Hepatocyte (in vitro differentiated cells): Measurements from ENCODE around the gene LOXHD1. TPM values are rescaled to one million over a fixed set of nuclear protein-coding genes. Genes with fewer than 3 reads are reported as not detected.
A peak's percentile ranks its signal among the peaks of the same experiment; 100 is the strongest.

Source experiments
- DNase-seq: peaks from one replicate; pipeline ENCODE4 v3.0.0-alpha.2; 2016; ENCODE audit warnings: low spot score
- H2AFZ ChIP-seq: fragments of 200-600 bp; sonication (generic); 2 replicates; pipeline ENCODE4 v1.6.0; 2016; ENCODE audit warnings: antibody characterized with exemption, mild to moderate bottlenecking
- H3K27ac ChIP-seq: fragments of 200-600 bp; sonication (generic); 2 replicates; pipeline ENCODE4 v1.5.1; 2016; ENCODE audit warnings: mild to moderate bottlenecking
- H3K27me3 ChIP-seq: fragments of 200-600 bp; sonication (generic); 2 replicates; pipeline ENCODE4 v1.6.1; 2016
- H3K36me3 ChIP-seq: fragments of 200-600 bp; sonication (generic); replicated peaks from 2 replicates; pipeline ENCODE4 v1.5.1; 2016; ENCODE audit warnings: low read depth; ENCODE audit not compliant: insufficient read depth
- H3K4me1 ChIP-seq: fragments of 200-600 bp; sonication (generic); 2 replicates; pipeline ENCODE4 v1.5.1; 2016; ENCODE audit warnings: mild to moderate bottlenecking, moderate library complexity; ENCODE audit not compliant: insufficient read depth
- H3K4me2 ChIP-seq: fragments of 200-600 bp; sonication (generic); 2 replicates; pipeline ENCODE4 v1.6.0; 2016
- H3K4me3 ChIP-seq: fragments of 200-600 bp; sonication (generic); 2 replicates; pipeline ENCODE4 v1.5.1; 2016; ENCODE audit warnings: mild to moderate bottlenecking
- H3K79me2 ChIP-seq: fragments of 200-600 bp; sonication (generic); 2 replicates; pipeline ENCODE4 v1.6.0; 2017; ENCODE audit warnings: mild to moderate bottlenecking
- H3K9me2 ChIP-seq: fragments of 200-600 bp; sonication (generic); replicated peaks from 2 replicates; pipeline ENCODE4 v1.6.0; 2017; ENCODE audit warnings: mild to moderate bottlenecking; ENCODE audit not compliant: insufficient read depth
- H3K9me3 ChIP-seq: fragments of 200-600 bp; sonication (generic); 2 replicates; pipeline ENCODE4 v1.5.1; 2016; ENCODE audit warnings: low read depth, mild to moderate bottlenecking
- H4K20me1 ChIP-seq: fragments of 200-600 bp; sonication (generic); 2 replicates; pipeline ENCODE4 v1.6.0; 2016; ENCODE audit warnings: mild to moderate bottlenecking; ENCODE audit not compliant: insufficient read depth, poor library complexity, severe bottlenecking
- EZH2 ChIP-seq: fragments of 200-600 bp; sonication (generic); IDR thresholded peaks from 2 replicates; pipeline ENCODE4 v1.6.1; 2016; ENCODE audit warnings: antibody characterized with exemption, mild to moderate bottlenecking, borderline replicate concordance
- EZH2phosphoT487 ChIP-seq: fragments of 200-600 bp; sonication (generic); IDR thresholded peaks from one replicate; pipeline ENCODE4 v1.6.1; 2018; ENCODE audit warnings: antibody characterized with exemption, mild to moderate bottlenecking, low read depth, moderate library complexity; ENCODE audit not compliant: unreplicated experiment, severe bottlenecking
- WGBS: methylation state at CpG from one replicate; pipeline ENCODE4 v1.1.6; 2016; ENCODE audit warnings: low lambda C conversion rate; ENCODE audit errors: missing lambda C conversion rate; 5-methylcytosine and 5-hydroxymethylcytosine counted together
- polyA plus RNA-seq: library from polyadenylated mRNA; unstranded; fragments of >200 nt; fragmentation: Nextera tagmentation; extraction: Ambion mirVana; gene quantifications from 2 replicates; pipeline ENCODE4 v1.2.1, GENCODE V29; 2016
- total RNA-seq: library from RNA; depleted of rRNA; stranded (reverse); fragments of >200 nt; gene quantifications from 2 replicates; pipeline ENCODE4 v1.2.3, GENCODE V29; 2014
- TF ChIP-seq, protein P1 (sequence below): fragments of 200-600 bp; sonication (generic); IDR thresholded peaks from 2 replicates; pipeline ENCODE4 v1.5.1; 2016; ENCODE audit warnings: antibody characterized with exemption, mild to moderate bottlenecking; ENCODE audit not compliant: poor library complexity

The LOXHD1 gene
- total and polyA plus RNA-seq, 2 experiments from 2014 or later: not detected

DNA sequence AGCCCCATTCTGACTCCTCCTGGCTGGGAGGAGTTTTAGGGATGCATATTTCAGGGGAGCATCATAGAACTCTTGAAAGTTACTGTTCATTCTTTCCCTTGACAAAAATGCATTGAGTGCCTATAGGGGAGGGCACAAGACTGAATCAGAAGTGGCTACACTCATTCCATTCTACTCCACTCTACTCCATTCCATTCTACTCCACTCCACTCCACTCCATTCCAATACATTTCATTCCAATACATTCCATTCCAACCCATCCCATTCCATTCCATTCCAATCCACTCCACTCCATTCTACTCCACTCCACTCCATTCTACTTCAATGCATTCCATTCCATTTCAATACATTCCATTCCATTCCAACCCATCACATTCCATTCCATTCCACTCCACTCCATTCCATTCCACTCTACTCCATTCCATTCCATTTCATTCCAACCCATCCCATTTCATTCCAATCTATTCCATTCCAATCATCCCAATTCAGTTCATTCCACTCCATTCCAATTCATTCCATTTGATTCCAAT lies 110.8 kb downstream of the LOXHD1 start:
- H3K27ac ChIP-seq: no peak overlapping the region
- H3K36me3 ChIP-seq: no peaks in the 10 kb centered on the region
- H3K4me1 ChIP-seq: no peaks in the 10 kb centered on the region
- no peaks in the 10 kb centered on the region for H3K9me2 ChIP-seq
- no peaks in the 10 kb centered on the region for H3K27me3 ChIP-seq
- H3K9me3 ChIP-seq: no peaks in the 10 kb centered on the region
- no peak overlapping the region for H3K4me2 ChIP-seq
- H4K20me1 ChIP-seq: no peaks in the 10 kb centered on the region
- H3K79me2 ChIP-seq: no peaks in the 10 kb centered on the region
- no peak for DNase-seq
- H3K4me3 ChIP-seq: no peak overlapping the region
- no peak for TF ChIP-seq EZH2phosphoT487
- no peak for TF ChIP-seq EZH2
- TF ChIP-seq, protein P1, sequence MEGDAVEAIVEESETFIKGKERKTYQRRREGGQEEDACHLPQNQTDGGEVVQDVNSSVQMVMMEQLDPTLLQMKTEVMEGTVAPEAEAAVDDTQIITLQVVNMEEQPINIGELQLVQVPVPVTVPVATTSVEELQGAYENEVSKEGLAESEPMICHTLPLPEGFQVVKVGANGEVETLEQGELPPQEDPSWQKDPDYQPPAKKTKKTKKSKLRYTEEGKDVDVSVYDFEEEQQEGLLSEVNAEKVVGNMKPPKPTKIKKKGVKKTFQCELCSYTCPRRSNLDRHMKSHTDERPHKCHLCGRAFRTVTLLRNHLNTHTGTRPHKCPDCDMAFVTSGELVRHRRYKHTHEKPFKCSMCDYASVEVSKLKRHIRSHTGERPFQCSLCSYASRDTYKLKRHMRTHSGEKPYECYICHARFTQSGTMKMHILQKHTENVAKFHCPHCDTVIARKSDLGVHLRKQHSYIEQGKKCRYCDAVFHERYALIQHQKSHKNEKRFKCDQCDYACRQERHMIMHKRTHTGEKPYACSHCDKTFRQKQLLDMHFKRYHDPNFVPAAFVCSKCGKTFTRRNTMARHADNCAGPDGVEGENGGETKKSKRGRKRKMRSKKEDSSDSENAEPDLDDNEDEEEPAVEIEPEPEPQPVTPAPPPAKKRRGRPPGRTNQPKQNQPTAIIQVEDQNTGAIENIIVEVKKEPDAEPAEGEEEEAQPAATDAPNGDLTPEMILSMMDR: no peak
- no peak overlapping the region for H2AFZ ChIP-seq

DNA sequence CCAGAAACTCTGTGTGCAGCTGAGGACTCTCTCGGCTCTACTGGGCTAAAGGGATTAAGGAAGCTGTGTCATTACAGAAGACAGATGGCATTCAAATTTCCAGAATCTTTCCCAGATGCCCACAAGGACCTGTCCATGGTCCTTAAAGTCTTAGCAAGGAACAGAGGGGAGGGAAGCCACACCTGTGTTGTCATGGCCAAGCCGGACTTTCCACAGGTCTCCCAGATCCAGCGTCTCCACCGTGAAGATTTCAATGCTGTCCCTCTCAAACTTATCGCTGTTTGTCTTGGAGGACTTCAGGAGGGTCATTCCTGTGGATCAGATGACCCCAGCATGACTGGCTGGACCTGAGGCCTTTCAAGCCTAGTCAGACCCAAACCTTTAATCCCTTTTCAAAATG lies 114.5 kb downstream of the LOXHD1 start:
- 59% methylated on average over 5 of the region's 5 CpGs for WGBS
- Histone ChIP-seq H3K27ac (no peak overlapping the region), H3K36me3 (no peaks in the 10 kb centered on the region), H2AFZ (no peak overlapping the region), H3K79me2 (no peaks in the 10 kb centered on the region), H3K27me3 (no peaks in the 10 kb centered on the region), H3K4me1 (no peaks in the 10 kb centered on the region), H3K4me2 (no peak overlapping the region), H3K9me2 (no peaks in the 10 kb centered on the region), H4K20me1 (no peaks in the 10 kb centered on the region), H3K4me3 (no peak overlapping the region), H3K9me3 (no peaks in the 10 kb centered on the region)
- peak; percentile 53 for DNase-seq
- TF ChIP-seq, protein P1: no peak
- TF ChIP-seq EZH2 (no peak), EZH2phosphoT487 (no peak)

DNA sequence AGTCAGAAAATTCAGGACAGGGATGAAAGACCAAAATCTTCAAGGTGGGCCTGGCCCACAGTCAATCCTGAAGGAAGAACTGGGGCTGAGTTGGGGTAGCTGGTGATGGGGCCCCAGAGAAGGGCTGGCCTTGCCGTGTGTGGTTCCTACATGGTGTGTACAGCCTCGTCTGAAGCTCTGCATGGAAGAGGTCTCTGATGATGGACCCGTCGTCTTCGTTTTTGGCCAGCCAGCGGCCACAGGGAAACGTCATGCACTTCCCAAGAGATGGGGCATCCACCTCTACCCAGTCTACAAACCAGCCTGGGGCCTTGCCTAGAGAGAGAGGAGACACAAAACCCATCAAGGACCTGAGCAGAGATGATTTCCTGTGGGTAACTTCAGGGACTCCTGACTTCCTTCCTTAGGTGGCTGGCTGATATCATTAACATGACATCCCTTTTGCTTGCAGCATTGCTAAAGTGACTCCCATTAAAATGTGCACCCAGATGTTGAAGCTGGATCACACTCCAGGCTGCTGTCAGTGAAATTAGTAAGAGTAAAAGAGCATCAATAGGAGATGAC lies 115.3 kb downstream of the LOXHD1 start:
- Histone ChIP-seq H3K9me3 (no peaks in the 10 kb centered on the region), H3K9me2 (no peaks in the 10 kb centered on the region), H3K4me1 (no peaks in the 10 kb centered on the region), H3K4me3 (no peak overlapping the region), H3K4me2 (no peak overlapping the region), H3K79me2 (no peaks in the 10 kb centered on the region), H3K27ac (no peak overlapping the region), H2AFZ (no peak overlapping the region), H3K27me3 (no peaks in the 10 kb centered on the region), H4K20me1 (no peaks in the 10 kb centered on the region), H3K36me3 (no peaks in the 10 kb centered on the region)
- TF ChIP-seq, protein P1: no peak
- TF ChIP-seq EZH2: no peak
- no peak for TF ChIP-seq EZH2phosphoT487
- no peak for DNase-seq
- 82% methylated on average over 7 of the region's 7 CpGs for WGBS

DNA sequence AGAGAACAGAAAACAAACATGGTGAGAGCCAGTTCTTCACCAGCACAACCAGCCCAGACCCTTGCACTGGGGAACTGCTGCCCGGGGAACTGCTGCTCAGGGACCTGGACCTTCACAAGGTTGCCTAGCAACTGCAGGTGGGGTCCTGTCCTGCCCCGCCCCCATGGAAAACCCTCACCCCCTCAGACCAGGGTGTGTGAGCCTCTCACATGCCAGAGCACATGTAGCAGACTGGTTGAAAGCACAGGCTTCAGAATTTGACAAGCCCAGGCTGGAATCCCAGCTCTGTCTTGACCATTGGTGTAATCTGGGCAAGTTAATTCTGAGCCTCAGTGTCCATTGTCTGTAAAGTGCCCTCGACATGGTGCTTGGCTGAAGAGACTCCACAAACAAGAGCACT lies 118.6 kb downstream of the LOXHD1 start:
- Histone ChIP-seq H3K27ac (no peak overlapping the region), H4K20me1 (no peaks in the 10 kb centered on the region), H3K9me3 (no peaks in the 10 kb centered on the region), H3K79me2 (no peaks in the 10 kb centered on the region), H2AFZ (no peak overlapping the region), H3K36me3 (no peaks in the 10 kb centered on the region), H3K4me3 (no peak overlapping the region), H3K4me1 (no peaks in the 10 kb centered on the region), H3K4me2 (no peak overlapping the region), H3K27me3 (no peaks in the 10 kb centered on the region), H3K9me2 (no peaks in the 10 kb centered on the region)
- no peak for DNase-seq
- TF ChIP-seq EZH2phosphoT487: no peak
- TF ChIP-seq, protein P1: no peak
- TF ChIP-seq EZH2: no peak
- 73% methylated on average over 3 of the region's 3 CpGs for WGBS
